SH-SY5Y (cell line): ENCODE measurements around the gene TSPAN15.

ENCODE experiments used
- GATA2 ChIP-seq: IDR thresholded peaks from 2 replicates; pipeline ENCODE4 v1.6.1; 2011; ENCODE audit warnings: mild to moderate bottlenecking, low read depth, low read length
- GATA3 ChIP-seq: IDR thresholded peaks from 2 replicates; pipeline ENCODE4 v1.6.1; 2011; ENCODE audit warnings: low read depth, mild to moderate bottlenecking, low read length, moderate library complexity

DNA sequence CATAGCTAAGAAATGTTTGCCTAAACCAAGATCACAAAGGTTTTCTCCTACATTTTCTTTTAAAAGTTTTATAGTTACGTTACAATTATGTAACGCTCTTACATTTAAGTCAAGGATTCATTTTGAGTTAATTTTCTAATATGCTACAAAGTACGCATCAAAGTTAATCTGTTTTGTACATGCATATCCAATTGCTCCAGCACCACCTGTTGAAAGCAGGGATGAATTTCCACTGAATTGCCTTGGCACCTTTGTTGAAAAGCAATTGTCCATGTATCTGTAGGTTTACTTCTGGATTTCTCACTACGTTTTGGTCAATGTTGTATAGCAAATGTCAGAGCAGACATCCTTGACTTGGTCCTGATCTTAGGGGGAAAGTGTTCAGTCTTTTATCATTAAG is 62.4 kb downstream of the TSPAN15 start:
- no peak for TF ChIP-seq GATA2
- no peak for TF ChIP-seq GATA3
